ENCODE measurements around the gene OR10H2. TPM values are rescaled to one million over a fixed set of nuclear protein-coding genes. Genes with fewer than 3 reads are reported as not detected.
"Not testable (repeated sequence)": the region's sequence is repeated elsewhere in the genome, so short reads cannot be mapped to it uniquely, and the experiment has no call there.

The OR10H2 gene
- polyA plus RNA-seq, 1 donor from 2014 or later, result not detected

- H3K79me2 ChIP-seq (replicated peaks; ENCODE audit: insufficient read depth, low read length), result no peaks in the 10 kb centered on the region
- no peaks in the 10 kb centered on the region for H4K20me1 ChIP-seq (ENCODE audit: insufficient read depth)
- H3K36me3 ChIP-seq (ENCODE audit: insufficient read depth, low read length), result no peaks in the 10 kb centered on the region
- no peak overlapping the region for H3K9ac ChIP-seq (ENCODE audit: low read length)
- H3K9me3 ChIP-seq (ENCODE audit: low read length), result peaks cover 2% of the 10 kb centered on the region
- H3K4me2 ChIP-seq (ENCODE audit: low read length), result no peak overlapping the region
- H3K9me2 ChIP-seq (ENCODE audit: insufficient read depth, low read length), result no peaks in the 10 kb centered on the region
- H3F3A ChIP-seq (ENCODE audit: insufficient read depth, low read length, poor library complexity, severe bottlenecking), result no peaks in the 10 kb centered on the region
- no peak overlapping the region for H3K27ac ChIP-seq (ENCODE audit: low read length)
- H3K4me3 ChIP-seq (ENCODE audit: low read length), result no peak overlapping the region
- no peaks in the 10 kb centered on the region for H3K27me3 ChIP-seq (ENCODE audit: insufficient read depth, low read depth, low read length)
- no peak overlapping the region for H2AFZ ChIP-seq (ENCODE audit: low read depth, low read length)
- TF ChIP-seq EP300 (conservative IDR thresholded peaks at IDR 0.05; ENCODE audit: poor library complexity, severe bottlenecking), result no peak
- no peak for TF ChIP-seq CTCF (IDR thresholded peaks at IDR 0.05; ENCODE audit: poor library complexity, severe bottlenecking)
- TF ChIP-seq RAD21 (conservative IDR thresholded peaks at IDR 0.05), result no peak
- no peak for TF ChIP-seq EZH2 (IDR thresholded peaks at IDR 0.05; ENCODE audit: borderline replicate concordance, insufficient read depth, low read length, poor library complexity, severe bottlenecking)
- no peak for TF ChIP-seq POLR2AphosphoS5 (IDR thresholded peaks at IDR 0.05)
- no peak for TF ChIP-seq MXI1 (conservative IDR thresholded peaks at IDR 0.05; ENCODE audit: poor library complexity, severe bottlenecking)
- no peak for TF ChIP-seq TAF1 (IDR thresholded peaks at IDR 0.05; ENCODE audit: low read depth)
- TF ChIP-seq REST (IDR thresholded peaks at IDR 0.05; ENCODE audit: borderline replicate concordance), result no peak
- no peak for TF ChIP-seq SMC3 (conservative IDR thresholded peaks at IDR 0.05; ENCODE audit: poor library complexity)
Measured at GRCh38 chr19:15769586-15769985, 41.8 kb downstream of the OR10H2 start.

- H4K20me1 ChIP-seq (ENCODE audit: insufficient read depth); H2AFZ ChIP-seq (ENCODE audit: low read depth, low read length); H3F3A ChIP-seq (ENCODE audit: insufficient read depth, low read length, poor library complexity, severe bottlenecking); H3K4me2 ChIP-seq (ENCODE audit: low read length); H3K36me3 ChIP-seq (ENCODE audit: insufficient read depth, low read length); H3K27ac ChIP-seq (ENCODE audit: low read length); H3K9me2 ChIP-seq (ENCODE audit: insufficient read depth, low read length); H3K9me3 ChIP-seq (ENCODE audit: low read length); H3K27me3 ChIP-seq (ENCODE audit: insufficient read depth, low read depth, low read length); H3K79me2 ChIP-seq (replicated peaks; ENCODE audit: insufficient read depth, low read length); H3K4me3 ChIP-seq (ENCODE audit: low read length); H3K9ac ChIP-seq (ENCODE audit: low read length): not testable (repeated sequence)
Measured at GRCh38 chr19:15774159-15774558, 46.3 kb downstream of the OR10H2 start.

- Histone ChIP-seq H3K27me3 (ENCODE audit: insufficient read depth, low read depth, low read length) (no peaks in the 10 kb centered on the region), H3K4me2 (ENCODE audit: low read length) (no peak overlapping the region), H4K20me1 (ENCODE audit: insufficient read depth) (no peaks in the 10 kb centered on the region), H3K4me3 (ENCODE audit: low read length) (no peak overlapping the region), H2AFZ (ENCODE audit: low read depth, low read length) (no peak overlapping the region), H3K9me3 (ENCODE audit: low read length) (peaks cover 7% of the 10 kb centered on the region), H3K79me2 (replicated peaks; ENCODE audit: insufficient read depth, low read length) (no peaks in the 10 kb centered on the region), H3K27ac (ENCODE audit: low read length) (no peak overlapping the region), H3K9ac (ENCODE audit: low read length) (no peak overlapping the region), H3K36me3 (ENCODE audit: insufficient read depth, low read length) (no peaks in the 10 kb centered on the region), H3K9me2 (ENCODE audit: insufficient read depth, low read length) (no peaks in the 10 kb centered on the region), H3F3A (ENCODE audit: insufficient read depth, low read length, poor library complexity, severe bottlenecking) (no peaks in the 10 kb centered on the region)
- TF ChIP-seq MXI1 (conservative IDR thresholded peaks at IDR 0.05; ENCODE audit: poor library complexity, severe bottlenecking), result no peak
- no peak for TF ChIP-seq EZH2 (IDR thresholded peaks at IDR 0.05; ENCODE audit: borderline replicate concordance, insufficient read depth, low read length, poor library complexity, severe bottlenecking)
- TF ChIP-seq POLR2AphosphoS5 (IDR thresholded peaks at IDR 0.05), result no peak
- no peak for TF ChIP-seq EP300 (conservative IDR thresholded peaks at IDR 0.05; ENCODE audit: poor library complexity, severe bottlenecking)
- TF ChIP-seq SMC3 (conservative IDR thresholded peaks at IDR 0.05; ENCODE audit: poor library complexity), result no peak
- TF ChIP-seq TAF1 (IDR thresholded peaks at IDR 0.05; ENCODE audit: low read depth), result no peak
- TF ChIP-seq CTCF (IDR thresholded peaks at IDR 0.05; ENCODE audit: poor library complexity, severe bottlenecking), result no peak
- TF ChIP-seq REST (IDR thresholded peaks at IDR 0.05; ENCODE audit: borderline replicate concordance), result no peak
- no peak for TF ChIP-seq RAD21 (conservative IDR thresholded peaks at IDR 0.05)
Measured at GRCh38 chr19:15775249-15775648, 47.4 kb downstream of the OR10H2 start.

All from neural cell (in vitro differentiated cells).